PFSK-1 (cell line): ENCODE measurements around the gene IQSEC3.

Source experiments
- FOXP2 ChIP-seq: optimal IDR thresholded peaks from 2 replicates; pipeline ENCODE3; 2011; ENCODE audit warnings: borderline replicate concordance, control low read depth, inconsistent platforms; ENCODE audit not compliant: insufficient read depth; ENCODE audit errors: extremely low read length, extremely low read depth
- POLR2AphosphoS5 ChIP-seq: IDR thresholded peaks from 2 replicates; pipeline ENCODE4 v1.6.1; 2012; ENCODE audit warnings: low read depth, mild to moderate bottlenecking, control low read depth, low read length, moderate library complexity
- REST ChIP-seq, 2 experiments: IDR thresholded peaks; 2 replicates each; pipeline versions ENCODE4 v1.6.1 to v1.8.0; 2011 to 2012; ENCODE audit warnings: low read depth in 2 of 2, low read length in 2 of 2, control low read depth in 1 of 2, inconsistent platforms in 1 of 2, mild to moderate bottlenecking in 1 of 2, moderate library complexity in 1 of 2; ENCODE audit not compliant: insufficient read depth in 1 of 2
- SIN3A ChIP-seq: IDR thresholded peaks from 2 replicates; pipeline ENCODE4 v1.6.1; 2012; ENCODE audit warnings: mild to moderate bottlenecking, low read length, moderate library complexity, borderline replicate concordance; ENCODE audit not compliant: insufficient read depth
- TAF1 ChIP-seq: IDR thresholded peaks from 2 replicates; pipeline ENCODE4 v1.6.1; 2012; ENCODE audit warnings: low read length, control low read depth, borderline replicate concordance; ENCODE audit not compliant: insufficient read depth

IQSEC3 gene

GRCh38 chr12:209851-210250, 143.3 kb downstream of the IQSEC3 start:
- TF ChIP-seq TAF1 (no peak), REST (IDR thresholded peaks at IDR 0.05; ENCODE audit: insufficient read depth in 1 of 2, low read depth in 2 of 2, low read length in 2 of 2) (no peak), POLR2AphosphoS5 (no peak), FOXP2 (no peak), SIN3A (no peak)

GRCh38 chr12:210277-211141, 143.9 kb downstream of the IQSEC3 start:
- TF ChIP-seq TAF1 (no peak), REST (IDR thresholded peaks at IDR 0.05; ENCODE audit: insufficient read depth in 1 of 2, low read depth in 2 of 2, low read length in 2 of 2) (no peak), SIN3A (no peak), POLR2AphosphoS5 (no peak), FOXP2 (no peak)

GRCh38 chr12:211142-211465, 144.5 kb downstream of the IQSEC3 start:
- no peak for TF ChIP-seq REST (IDR thresholded peaks at IDR 0.05; ENCODE audit: insufficient read depth in 1 of 2, low read depth in 2 of 2, low read length in 2 of 2)
- TF ChIP-seq POLR2AphosphoS5: no peak
- no peak for TF ChIP-seq TAF1
- TF ChIP-seq FOXP2: no peak
- no peak for TF ChIP-seq SIN3A

- TF ChIP-seq FOXP2 (no peak), REST (IDR thresholded peaks at IDR 0.05; ENCODE audit: insufficient read depth in 1 of 2, low read depth in 2 of 2, low read length in 2 of 2) (no peak), TAF1 (no peak), POLR2AphosphoS5 (no peak), SIN3A (no peak)
These were observed 145.3 kb downstream of the IQSEC3 start for GRCh38 chr12:211639-212414.
